Measurements from ENCODE around the gene PTDSS2.

DNA sequence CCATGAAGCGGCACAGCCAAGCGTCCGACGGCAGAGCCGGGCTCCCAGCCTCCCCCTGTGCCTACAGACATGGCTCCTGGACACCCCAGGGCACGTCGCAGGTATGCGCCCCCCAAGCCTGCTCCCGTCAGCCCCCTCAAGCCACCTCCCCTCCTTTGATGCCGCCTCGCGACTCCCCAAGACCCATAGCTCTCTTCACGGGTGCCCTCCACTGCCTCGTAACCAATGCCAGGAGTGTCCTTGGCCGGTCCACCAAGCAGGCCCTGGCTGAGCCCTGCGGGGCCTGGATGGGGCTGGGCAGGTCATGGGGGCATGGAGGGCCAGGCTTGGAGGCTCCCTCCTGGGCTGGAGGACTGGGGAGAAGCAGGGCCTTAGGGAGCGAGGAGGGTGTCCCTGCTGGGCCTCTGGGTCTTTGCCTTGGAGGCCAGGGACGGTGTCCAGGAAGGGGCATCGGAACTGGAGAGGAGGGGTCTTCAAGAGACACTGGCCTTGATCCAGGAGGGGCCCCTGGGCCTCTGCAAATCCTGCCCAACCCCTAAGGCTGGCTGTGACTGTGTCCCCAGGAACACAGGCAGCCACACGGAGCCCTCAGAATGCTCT lies 17.5 kb upstream of the PTDSS2 start:
- TF ChIP-seq EP300 (IDR thresholded peaks at IDR 0.05) (no peak), POLR2A (IDR thresholded peaks at IDR 0.05) (no peak)

Measured in suprapubic skin (tissue), 2 donors.